Neural cell (in vitro differentiated cells): Measurements from ENCODE around the gene PTPN18. TPM values are rescaled to one million over a fixed set of nuclear protein-coding genes. Genes with fewer than 3 reads are reported as not detected.
"Not testable (repeated sequence)": the region's sequence is repeated elsewhere in the genome, so short reads cannot be mapped to it uniquely, and the experiment has no call there.

ENCODE experiments used
- H2AFZ ChIP-seq: fragments of 200-600, 300-800 bp; sonication (generic), shearing (Covaris generic); 2 replicates; pipeline ENCODE4 v1.6.0; 2014; ENCODE audit warnings: low read depth, mild to moderate bottlenecking, antibody characterized with exemption, low read length, moderate library complexity
- H3F3A ChIP-seq: fragments of 200-600 bp; shearing (Covaris generic); 2 replicates; pipeline ENCODE4 v1.6.1; 2016; ENCODE audit warnings: mild to moderate bottlenecking, moderate library complexity, mixed read lengths, antibody characterized with exemption, low read length; ENCODE audit not compliant: insufficient read depth, poor library complexity, severe bottlenecking
- H3K27ac ChIP-seq: fragments of 200-600, 300-800 bp; sonication (generic), shearing (Covaris generic); 2 replicates; pipeline ENCODE4 v1.5.1; 2014; ENCODE audit warnings: mild to moderate bottlenecking, low read length, moderate library complexity
- H3K27me3 ChIP-seq: fragments of 300-800, 200-600 bp; sonication (generic), shearing (Covaris generic); 2 replicates; pipeline ENCODE4 v1.6.0; 2014; ENCODE audit warnings: mild to moderate bottlenecking, low read depth, low read length, moderate library complexity; ENCODE audit not compliant: insufficient read depth
- H3K36me3 ChIP-seq: fragments of 300-800, 200-600 bp; sonication (generic), shearing (Covaris generic); 2 replicates; pipeline ENCODE4 v1.5.1; 2014; ENCODE audit warnings: mild to moderate bottlenecking, antibody characterized with exemption, low read length, moderate library complexity; ENCODE audit not compliant: insufficient read depth
- H3K4me2 ChIP-seq: fragments of 300-800, 200-600 bp; sonication (generic), shearing (Covaris generic); 2 replicates; pipeline ENCODE4 v1.6.0; 2014; ENCODE audit warnings: mild to moderate bottlenecking, low read length
- H3K4me3 ChIP-seq: fragments of 300-800, 200-600 bp; sonication (generic), shearing (Covaris generic); 2 replicates; pipeline ENCODE4 v1.5.1; 2014; ENCODE audit warnings: mild to moderate bottlenecking, low read length, moderate library complexity
- H3K79me2 ChIP-seq: fragments of 200-600 bp; shearing (Covaris generic); replicated peaks from 2 replicates; pipeline ENCODE4 v1.6.0; 2014; ENCODE audit warnings: mild to moderate bottlenecking, low read length, moderate library complexity; ENCODE audit not compliant: insufficient read depth
- H3K9ac ChIP-seq: fragments of 300-800, 200-600 bp; sonication (generic), shearing (Covaris generic); 2 replicates; pipeline ENCODE4 v1.6.1; 2016; ENCODE audit warnings: mild to moderate bottlenecking, low read length, mixed read lengths
- H3K9me2 ChIP-seq: fragments of 200-600 bp; shearing (Covaris generic); 2 replicates; pipeline ENCODE4 v1.6.1; 2016; ENCODE audit warnings: mild to moderate bottlenecking, low read length, mixed read lengths; ENCODE audit not compliant: insufficient read depth
- H3K9me3 ChIP-seq: fragments of 200-600, 300-800 bp; sonication (generic), shearing (Covaris generic); 2 replicates; pipeline ENCODE4 v1.6.1; 2016; ENCODE audit warnings: mild to moderate bottlenecking, mixed run types, low read length, moderate library complexity, mixed read lengths
- H4K20me1 ChIP-seq: fragments of 200-600 bp; shearing (Covaris generic); 2 replicates; pipeline ENCODE4 v1.6.1; 2016; ENCODE audit warnings: mild to moderate bottlenecking, mixed run types; ENCODE audit not compliant: insufficient read depth
- polyA plus RNA-seq: library from polyadenylated mRNA; depleted of rRNA; stranded (reverse); fragments of >200 nt; gene quantifications from 2 replicates; pipeline ENCODE4 v1.2.3, GENCODE V29; 2014
- small RNA-seq, 3 experiments: library from RNA; depleted of rRNA; stranded (forward); fragments of <200 nt; gene quantifications; one replicate each; pipeline ENCODE3, GENCODE V24; 2012

PTPN18 gene
- polyA plus RNA-seq, 1 donor from 2014 or later: 13.3 TPM

- not testable (repeated sequence) for H3K4me3 ChIP-seq, H3K4me2 ChIP-seq, H2AFZ ChIP-seq, H3K9ac ChIP-seq, H3K79me2 ChIP-seq, H3K27ac ChIP-seq, H4K20me1 ChIP-seq, H3K9me2 ChIP-seq, H3F3A ChIP-seq, H3K36me3 ChIP-seq, H3K27me3 ChIP-seq, H3K9me3 ChIP-seq
These were observed 60.8 kb downstream of the PTPN18 start for GRCh38 chr2:130416693-130417092.

DNA sequence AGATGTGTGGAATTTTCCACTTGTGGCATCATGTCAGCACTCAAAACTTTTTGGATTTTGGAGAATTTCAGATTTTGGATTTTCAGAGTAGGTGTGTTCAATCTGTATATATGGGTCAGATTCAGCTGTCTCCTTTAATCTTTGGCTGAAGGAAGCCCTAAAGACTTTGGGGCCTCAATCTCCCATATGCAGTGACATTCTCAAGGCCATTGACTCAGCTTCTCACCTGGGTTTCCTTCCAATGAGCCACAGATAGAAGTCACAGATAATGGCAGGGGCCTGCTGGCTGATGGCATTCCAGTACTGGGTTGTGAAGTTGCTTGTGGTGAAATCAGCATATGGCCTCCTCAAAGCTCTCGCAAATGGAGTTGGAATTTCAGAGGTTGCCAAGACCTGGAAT lies 63.0 kb downstream of the PTPN18 start:
- not testable (repeated sequence) for H3K27ac ChIP-seq, H3K79me2 ChIP-seq

More for the DNA sequence above, 63.0 kb downstream of the PTPN18 start:
- not testable (repeated sequence) for H3F3A ChIP-seq, H3K4me2 ChIP-seq, H3K9me3 ChIP-seq, H3K9me2 ChIP-seq, H4K20me1 ChIP-seq, H3K9ac ChIP-seq, H3K27me3 ChIP-seq, H2AFZ ChIP-seq, H3K36me3 ChIP-seq, H3K4me3 ChIP-seq

Small RNA genes within 50 kb of the gene (small RNA-seq; reads per million reads assigned to genes)
- 0 reads per million in 3 experiments for gene AC132479.1

Other genes starting within 250 kb of the PTPN18 start
- gene POTEF, start 226.8 kb upstream of the PTPN18 start, polyA plus RNA-seq: 1.0 and 2.3 TPM in 2 replicates
- 22.8 and 24.2 TPM in 2 replicates for gene CCDC74B, start 210.9 kb upstream of the PTPN18 start, polyA plus RNA-seq
- gene SMPD4, start 174.5 kb upstream of the PTPN18 start, polyA plus RNA-seq: 40.6 and 56.1 TPM in 2 replicates
- 255 and 257 TPM in 2 replicates for gene MZT2B, start 173.8 kb upstream of the PTPN18 start, polyA plus RNA-seq
- not detected in 2 replicates for gene TUBA3E, start 157.6 kb upstream of the PTPN18 start, polyA plus RNA-seq
- 78.0 and 81.4 TPM in 2 replicates for gene IMP4, start 13.2 kb upstream of the PTPN18 start, polyA plus RNA-seq
- 0.25 and 0.48 TPM in 2 replicates for gene POTEI, start 153.3 kb downstream of the PTPN18 start, polyA plus RNA-seq
- gene CFC1B, start 165.2 kb downstream of the PTPN18 start, polyA plus RNA-seq: not detected in 2 replicates
- gene CFC1, start 243.5 kb downstream of the PTPN18 start, polyA plus RNA-seq: 22.4 and 29.9 TPM in 2 replicates